GM21717 (cell line): Measurements from ENCODE around the gene VPS13D.

Source experiments
- ATAC-seq: cut with Tn5 transposase; IDR thresholded peaks from one replicate; pipeline ENCODE4 v1.9.1; 2021; ENCODE audit warnings: mild to moderate bottlenecking, moderate library complexity; ENCODE audit not compliant: unreplicated experiment

The VPS13D gene

DNA sequence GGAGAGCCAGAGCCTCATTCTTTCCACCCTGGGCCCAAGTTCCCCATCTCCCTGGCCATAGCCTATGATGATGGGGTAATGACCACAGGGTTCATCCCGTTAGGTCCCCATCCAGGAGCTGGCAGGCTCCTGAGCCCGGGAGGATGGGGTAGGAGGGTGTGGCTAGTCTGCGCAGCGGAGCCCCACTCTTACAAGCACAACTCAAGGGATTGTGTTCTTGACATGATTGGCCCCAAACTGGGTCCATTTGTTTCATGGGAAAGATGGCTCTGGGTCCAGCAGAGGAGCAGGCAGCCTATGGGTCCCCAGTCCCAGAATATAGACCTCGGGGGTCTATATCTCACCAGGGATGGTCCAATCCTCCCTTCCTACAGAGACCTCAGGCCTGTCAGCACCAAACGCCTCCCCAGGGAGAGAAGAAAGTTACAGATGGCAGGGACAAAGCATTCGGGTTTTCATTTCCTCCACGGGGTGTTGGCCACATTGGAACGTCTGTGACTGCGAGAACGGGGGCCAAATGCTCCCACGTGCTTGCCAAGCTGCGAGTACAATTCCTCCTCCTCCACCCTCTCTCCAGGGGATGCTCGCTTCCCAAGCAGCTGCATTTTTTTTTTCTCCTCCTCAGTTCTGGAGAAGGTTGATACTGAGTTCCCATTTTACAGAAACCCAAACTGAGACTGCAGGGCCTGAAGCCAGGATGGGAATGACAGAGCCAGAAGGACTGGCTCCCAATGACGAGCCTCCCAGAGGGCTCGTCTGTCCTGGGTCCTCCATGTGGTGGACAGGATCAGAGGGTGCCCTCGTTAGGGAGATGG is 317.1 kb downstream of the VPS13D start:
- no peak for ATAC-seq

DNA sequence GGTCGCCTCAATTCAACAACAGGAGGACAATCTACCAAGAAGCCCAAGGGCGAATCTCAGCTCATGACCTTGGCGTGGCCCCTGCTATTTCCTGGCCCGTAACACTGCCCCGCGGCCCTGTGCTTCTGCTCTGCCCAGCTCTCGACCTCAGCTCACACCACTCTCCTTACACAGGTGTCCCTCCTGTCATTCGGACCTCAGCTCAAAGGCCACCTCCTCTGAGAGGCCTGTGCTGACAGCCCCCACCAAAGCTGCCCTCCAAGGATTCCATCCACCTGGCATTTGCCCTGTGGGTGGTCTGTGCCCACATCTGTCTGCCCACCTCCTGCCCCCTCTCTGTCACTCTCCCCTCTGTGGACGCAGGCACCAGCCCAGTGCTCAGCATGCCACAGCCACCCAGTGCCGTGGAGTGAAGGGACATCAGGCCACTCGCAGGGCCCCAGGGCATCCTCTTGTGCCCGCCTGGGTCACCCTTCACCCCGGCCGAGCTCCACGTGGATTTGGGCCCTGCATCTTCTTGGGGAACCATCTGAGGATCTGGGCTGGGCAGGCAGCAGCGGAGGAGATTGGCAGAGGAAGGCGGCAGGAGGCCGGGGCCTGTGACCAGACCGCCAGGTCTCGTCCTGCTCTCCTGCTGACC is 317.9 kb downstream of the VPS13D start:
- no peak for ATAC-seq

DNA sequence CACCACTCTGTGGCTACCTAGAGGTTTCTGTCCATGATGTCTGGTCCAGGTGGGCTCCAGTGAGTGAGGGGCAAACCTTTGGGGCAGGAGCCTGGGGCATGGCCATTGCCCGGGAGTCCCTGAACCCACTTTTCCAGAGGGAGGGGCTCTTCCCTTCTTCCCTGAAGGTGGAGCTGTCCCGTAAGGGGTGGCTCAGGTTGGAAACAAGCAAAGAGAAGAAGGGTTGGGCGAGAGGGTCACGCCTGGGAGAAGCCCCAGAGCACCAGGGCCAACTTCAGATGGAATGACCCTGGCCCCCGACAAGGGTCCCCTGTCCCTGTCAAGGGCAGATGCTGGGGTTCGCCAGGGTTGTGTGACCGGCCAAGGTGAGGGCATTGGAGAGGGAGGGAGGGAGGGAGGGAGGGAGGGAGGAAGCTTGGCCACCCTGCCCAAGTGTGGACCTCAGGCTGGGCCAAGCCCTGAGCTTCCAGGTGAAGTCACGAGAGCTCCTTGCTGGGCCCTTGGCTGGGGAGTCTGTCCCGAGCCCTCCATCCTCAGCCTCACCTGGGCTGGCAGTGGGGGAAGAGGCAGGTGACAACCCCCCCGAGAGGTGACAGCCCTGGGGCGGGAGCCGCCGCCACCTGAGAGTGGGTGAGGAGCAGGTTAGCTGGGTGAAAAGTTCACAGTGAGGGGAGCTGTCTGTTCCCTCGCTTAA is 318.6 kb downstream of the VPS13D start:
- ATAC-seq = no peak

DNA sequence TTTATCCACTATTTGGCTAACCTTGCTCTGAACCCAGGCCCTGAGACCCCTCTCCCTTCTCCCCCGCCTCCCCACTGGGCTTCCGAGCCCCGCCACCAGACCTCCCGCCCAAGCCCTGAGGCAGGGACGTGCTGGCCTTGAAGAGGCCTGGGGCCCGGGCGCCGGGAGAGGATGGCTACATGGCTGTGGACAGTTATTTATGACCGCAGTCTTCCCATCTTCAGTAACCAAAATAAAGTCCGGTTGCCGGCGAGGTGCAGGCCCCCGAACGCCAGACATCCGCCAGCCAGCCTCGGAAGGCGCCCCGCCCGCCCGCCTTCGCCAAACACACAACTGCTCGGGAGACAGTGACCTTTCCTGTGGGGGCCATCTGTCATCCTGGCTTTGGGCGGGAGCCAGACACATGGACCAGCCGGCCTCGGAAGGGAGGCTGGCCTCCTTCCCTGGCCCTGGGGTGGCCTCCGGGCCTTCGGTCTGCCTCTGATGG is 319.2 kb downstream of the VPS13D start:
- no peak for ATAC-seq

DNA sequence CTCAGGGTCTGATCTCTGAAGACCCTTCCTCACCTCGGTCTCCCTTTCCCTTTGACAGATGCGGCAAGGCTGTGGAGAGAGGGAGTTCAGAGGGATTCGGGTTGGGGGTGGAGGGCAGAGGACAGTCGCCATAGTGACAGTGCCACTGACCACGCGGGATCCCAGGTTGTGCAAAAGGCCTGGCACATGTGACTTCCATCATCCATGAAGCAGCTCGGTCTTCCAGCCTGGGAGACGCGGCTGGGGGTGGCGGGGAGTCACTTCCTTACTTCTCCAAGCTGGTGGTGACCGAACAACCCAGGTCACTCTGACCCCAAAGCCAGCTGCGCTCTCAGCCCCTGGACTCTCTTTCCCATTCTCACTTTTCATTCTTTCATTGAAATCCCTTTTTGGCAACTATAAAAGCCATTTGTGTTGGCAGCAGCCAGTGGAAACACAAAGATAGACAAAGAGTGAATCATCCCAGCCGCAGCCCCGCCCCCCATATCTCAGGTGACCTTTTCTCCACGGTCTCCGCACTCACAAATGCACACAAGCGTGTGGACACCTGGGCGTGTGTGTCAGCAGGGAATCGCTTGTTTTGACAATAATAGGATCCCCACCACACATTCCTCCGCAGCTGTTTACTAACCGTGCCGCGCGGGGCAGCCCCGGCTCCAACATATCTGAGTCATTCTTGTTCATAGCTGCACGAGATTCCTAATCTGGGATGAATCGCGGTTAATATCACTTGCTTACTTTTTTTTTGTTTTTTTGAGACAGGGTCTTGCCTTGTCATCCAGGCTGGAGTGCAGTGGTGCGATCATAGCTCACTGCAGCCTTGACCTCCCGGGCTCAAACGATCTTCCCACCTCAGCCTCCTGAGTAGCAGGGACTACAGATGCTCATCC is 319.9 kb downstream of the VPS13D start:
- no peak for ATAC-seq

DNA sequence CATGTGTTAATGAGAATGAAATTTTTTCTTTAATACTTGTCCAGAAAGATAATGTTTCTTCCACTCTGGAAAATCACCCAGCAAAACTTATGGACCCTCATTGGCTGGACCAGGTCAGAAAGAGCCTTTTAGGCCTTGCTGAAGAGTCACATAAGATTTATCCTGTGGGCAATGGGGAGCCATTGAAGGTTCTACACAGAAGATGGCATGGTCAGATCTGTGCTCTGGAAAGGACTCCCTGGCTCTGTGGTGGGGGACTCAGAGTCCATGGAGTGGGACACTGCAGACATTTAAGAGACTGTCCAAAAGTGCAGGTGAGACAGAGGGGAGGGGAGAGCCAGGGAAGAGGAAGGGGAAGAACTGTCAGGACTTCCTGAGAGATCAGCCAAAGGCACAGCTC is 321.8 kb downstream of the VPS13D start:
- ATAC-seq = no peak

DNA sequence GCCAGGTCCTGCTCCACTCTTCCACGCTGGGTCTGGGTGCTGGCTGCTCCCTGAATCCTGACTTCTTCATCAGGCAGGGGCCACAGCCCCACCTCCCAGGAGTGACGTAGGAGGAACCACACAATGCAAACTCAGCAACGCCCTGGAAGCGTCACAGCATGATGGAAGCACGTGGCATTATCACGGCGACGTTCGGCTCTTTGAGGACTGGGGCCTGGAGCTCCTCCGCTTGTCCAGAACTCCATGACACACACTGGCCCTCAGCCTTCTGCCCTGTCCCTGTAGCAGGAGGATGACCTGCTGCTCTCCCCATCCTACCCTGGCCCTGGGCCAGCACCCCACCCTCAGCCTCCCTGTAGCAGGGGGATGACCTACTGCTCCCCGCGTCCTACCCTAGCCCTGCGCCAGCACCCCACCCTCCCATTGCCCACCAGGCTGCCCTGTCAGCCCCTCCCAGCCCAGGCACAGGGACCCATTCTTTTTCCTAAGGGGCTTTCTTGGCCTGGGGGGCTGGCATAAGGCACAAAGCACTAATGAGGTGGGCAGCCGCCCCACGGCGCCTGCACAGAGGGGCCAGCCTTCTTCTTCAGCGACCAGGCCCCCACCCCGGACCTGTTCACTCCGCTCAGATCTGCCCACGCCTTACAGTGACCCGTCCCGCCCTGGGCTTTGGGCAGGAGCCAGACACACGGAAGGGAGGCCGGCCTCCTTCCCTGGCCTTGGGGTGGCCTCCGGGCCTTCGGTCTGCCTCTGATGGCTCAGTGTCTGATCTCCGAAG is 322.5 kb downstream of the VPS13D start:
- ATAC-seq = no peak

DNA sequence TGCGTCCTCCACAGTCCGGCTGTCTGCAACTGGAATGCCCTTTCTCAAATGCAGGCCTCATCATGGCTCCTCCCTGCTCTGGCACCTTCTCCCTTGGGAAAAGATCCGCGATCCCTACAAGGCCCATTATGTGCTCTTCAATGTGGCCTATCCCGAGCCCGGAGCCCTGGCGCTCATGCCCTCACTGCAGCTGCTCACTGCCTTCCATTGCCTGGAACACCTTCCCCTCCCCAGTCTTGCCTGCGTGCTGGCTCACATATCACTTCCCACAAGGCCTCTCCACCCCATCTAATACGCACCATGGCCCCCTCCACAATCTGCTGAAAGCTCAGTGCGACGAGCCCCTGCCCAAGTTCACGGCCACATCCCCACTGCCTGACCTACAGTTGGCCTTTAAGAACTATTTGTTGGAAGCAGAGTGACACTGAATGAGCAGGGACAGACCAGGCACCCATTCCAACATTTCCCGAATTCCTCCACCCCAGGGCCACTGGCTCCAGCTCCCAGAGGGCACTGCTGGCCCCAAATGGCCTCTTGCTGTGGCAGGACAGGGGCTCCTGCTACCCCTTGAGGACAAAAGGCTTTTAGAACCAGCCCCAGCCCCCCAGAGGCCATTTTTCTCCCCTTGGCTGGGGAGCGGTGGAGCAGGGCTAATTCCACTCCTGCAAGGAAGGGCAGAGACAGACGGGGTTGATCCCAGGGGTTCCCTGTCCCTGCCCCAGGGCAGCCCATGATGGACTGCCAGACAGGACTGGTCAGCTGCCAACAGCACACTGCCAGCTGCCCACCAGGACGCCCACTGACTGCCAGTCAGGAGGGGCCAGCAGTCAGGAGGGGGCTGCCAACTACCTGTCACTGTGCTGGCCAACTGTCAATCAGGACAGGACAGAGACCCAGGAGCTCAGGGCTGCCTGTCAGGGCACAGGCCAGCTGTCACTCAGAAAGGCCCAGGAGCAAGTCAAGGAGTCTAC is 323.4 kb downstream of the VPS13D start:
- no peak for ATAC-seq

DNA sequence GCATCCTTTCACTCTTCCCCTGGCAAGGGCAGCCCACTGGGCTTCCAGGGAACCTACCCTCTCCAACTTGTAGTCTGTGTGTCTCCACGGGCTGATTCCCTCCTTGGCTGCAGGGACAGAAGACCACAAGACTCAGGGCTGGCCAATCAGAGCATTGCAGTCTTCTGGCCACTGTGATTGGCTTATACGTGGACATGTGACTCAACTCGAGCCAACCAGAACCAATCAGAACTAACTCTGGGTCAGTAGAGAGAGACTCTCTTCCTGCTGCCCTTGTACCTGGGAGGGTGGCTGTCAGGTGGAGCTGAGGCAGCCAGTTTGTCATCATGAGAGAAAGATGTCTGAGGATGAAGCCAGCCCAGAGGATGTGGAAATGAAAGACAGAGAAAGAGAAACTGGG is 324.1 kb downstream of the VPS13D start:
- no peak for ATAC-seq

DNA sequence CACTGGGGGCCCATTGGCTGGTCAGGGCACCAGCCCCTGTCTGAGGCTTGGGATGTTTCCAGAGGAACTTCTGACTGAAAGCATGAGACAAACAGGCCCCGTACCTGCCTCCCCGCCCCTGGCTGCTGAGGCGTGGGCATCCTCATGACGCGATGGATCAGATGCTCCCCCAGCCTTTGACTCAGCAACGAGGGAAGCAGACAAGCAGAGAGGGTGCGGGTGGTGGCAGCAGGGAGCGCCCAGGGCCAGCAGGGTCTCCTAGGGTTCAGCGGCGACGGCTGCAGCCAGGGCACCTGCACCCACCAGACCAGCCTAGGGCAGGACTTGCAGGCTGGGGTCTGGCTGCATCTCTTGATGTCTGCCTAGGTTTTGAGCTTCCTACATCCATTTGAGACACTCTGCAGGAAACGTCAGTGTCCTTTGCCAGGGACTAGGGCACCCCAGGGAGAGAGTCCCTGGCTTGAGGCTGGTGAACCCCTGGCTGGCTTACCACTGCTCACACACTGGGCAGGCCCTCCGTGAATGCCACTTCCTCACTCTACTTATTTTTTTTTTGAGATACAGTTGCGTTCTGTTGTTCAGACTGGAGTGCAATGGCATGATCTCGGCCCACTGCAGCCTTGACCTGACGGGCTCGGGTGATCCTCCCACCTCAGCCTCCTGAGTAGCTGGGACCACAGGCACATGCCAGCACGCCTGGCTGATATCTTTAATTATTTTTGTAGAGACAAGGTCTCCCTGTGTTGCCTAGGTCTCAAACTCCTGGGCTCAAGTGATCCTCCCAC is 324.9 kb downstream of the VPS13D start:
- ATAC-seq = no peak

DNA sequence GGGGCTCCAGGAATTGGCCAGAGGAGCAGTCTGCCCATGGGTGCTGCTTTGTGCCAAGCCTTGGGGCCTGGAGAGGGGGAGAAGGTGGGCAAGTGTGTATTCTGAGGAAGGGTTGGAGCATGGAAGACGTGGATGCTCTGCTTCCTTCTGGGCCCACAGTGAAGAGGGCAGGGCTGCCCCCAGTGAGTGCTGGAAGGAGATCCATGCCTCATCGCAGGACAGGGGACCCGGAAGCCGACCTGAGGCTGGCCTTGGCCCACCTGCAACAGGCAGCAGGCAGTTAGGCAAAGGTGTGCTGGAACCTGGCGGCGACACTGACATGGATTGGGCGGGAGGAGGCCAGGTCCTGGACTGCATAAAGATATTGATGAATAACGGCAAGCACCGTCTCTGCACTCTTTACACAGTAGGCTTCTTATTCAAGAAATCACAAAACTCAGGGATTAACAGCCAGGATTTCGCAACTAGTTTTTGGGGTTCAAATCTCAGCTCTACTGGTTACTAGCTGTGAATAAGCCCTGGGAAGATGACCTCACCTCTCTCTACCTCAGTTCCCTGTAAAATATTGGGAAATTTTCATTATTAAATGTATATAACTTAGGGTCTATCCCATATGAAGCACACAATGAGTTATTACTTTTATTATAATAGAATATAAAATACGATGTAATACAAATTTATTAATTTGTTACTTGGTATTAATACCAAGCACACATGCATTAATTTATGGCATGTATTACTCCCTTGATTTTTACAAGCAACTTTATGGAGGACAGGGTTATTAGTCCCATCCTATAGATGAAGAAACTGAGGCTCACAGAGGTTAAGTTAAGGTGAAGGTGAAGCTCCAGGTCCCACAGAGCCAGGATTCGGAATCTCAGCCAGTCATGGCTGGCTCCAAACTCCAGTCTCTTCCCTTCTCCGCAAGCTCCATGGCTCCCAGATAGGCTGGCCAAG is 325.9 kb downstream of the VPS13D start:
- no peak for ATAC-seq

DNA sequence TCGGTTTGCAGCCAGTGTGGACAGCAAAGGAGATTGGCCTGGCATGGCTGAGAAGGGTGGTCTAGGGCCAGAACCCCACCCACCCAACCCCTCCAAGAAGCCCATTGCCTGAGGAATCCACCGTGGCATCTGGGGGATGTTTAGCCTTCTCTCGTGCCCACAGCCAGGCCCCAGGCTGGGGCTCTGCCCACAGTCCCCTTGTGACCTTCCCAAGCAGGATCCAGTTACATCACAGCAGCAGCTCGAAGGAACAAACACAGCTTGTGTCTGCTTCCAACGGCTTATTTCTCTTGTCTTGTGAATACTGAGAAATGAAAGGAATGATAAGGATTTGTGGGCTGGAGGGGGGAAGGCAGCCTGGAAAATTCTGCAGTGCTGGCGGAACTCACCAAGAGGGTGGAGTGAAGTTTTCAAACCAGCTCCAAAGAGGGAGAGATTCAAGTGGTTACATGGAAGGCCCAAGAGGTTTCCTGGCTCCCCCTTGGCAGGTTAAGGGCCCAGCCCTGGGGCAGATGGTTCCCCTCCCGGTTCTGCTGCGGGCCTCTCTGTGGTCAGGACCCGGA is 326.6 kb downstream of the VPS13D start:
- ATAC-seq = no peak

DNA sequence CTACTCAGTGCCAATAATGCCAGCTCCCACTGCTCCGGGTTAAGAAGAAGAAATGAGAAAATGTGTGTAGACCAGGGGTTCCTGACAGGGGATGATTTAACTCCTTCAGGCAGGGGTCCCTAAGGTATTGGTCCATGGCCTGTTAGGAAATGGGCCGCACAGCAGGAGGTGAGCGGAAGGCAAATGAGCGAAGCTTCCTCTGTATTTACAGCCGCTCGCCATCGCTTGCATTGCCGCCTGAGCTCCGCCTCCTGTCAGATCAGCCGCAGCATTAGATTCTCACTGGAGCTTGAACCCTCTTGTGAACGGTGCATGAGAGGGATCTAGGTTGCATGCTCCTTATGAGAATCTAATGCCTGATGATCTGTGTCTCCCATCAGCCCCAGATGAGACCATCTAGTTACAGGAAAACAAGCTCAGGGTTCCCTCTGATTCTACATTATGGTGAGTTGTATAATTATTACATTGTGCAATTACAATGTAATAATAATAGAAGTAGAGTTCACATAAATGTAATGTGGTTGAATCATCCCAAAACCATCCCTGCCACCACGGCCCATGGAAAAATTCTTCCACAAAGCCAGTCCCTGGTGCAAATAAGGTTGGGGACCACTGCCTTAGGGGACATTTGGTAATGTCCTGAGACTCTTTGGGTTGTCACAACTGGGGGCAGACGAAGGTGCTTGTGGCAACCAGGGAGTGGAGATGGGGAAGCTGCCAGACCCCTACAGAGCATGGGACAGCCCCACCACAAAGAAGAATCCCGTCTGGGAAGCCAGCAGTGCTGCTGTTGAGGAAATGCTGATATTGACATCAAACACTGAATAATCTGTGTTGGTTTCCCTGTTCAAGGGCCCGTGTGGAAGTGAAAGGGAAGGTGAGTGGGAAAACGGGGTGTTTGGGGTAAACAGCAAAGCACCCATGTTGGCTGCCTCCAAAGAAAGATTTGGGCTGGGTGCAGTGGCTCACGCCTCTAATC is 327.4 kb downstream of the VPS13D start:
- ATAC-seq = no peak

DNA sequence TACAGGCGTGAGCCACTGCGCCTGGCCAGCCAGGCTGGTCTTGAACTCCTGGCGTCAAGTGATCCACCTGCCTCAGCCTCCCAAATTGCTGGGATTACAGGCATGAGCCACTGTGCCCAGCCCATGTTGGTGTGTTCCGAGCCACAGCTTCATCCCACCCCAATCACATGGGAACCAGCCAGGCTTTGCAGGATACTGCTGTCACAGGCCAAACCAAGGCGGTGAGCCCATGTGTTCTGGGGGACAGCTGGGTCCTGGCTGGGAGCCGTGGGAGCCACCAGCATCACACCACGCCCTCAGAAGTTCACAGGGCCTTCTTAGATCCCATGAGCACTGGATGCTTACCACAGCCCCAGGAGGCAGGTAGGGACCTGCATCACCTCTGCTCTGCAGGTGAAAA is 331.3 kb downstream of the VPS13D start:
- ATAC-seq = no peak
